BE2C (cell line): ENCODE results near the gene KAZN.

ENCODE experiments used
- DNase-seq: peaks from one replicate; pipeline ENCODE4 v3.0.0-alpha.2; 2020
- H3K27me3 ChIP-seq: fragments of 250-450 bp; sonication (Bioruptor Pico); 2 replicates; pipeline ENCODE4 v1.5.1; 2020; ENCODE audit warnings: mild to moderate bottlenecking
- H3K36me3 ChIP-seq: fragments of 250-450 bp; sonication (Bioruptor Pico); 2 replicates; pipeline ENCODE4 v1.5.1; 2020; ENCODE audit warnings: mild to moderate bottlenecking
- H3K4me1 ChIP-seq: fragments of 250-450 bp; sonication (Bioruptor Pico); 2 replicates; pipeline ENCODE4 v1.5.1; 2020
- H3K4me3 ChIP-seq: 2 replicates; pipeline ENCODE4 v1.5.1; 2011; ENCODE audit warnings: low read depth, low read length
- H3K9me3 ChIP-seq: fragments of 250-450 bp; sonication (Bioruptor Pico); 2 replicates; pipeline ENCODE4 v1.5.1; 2020
- CTCF ChIP-seq: IDR thresholded peaks from 2 replicates; pipeline ENCODE4 v1.5.1; 2012; ENCODE audit warnings: mild to moderate bottlenecking, low read depth, low read length

The KAZN gene

GRCh38 chr1:14724246-14724645 lies 125.8 kb downstream of the KAZN start:
- Histone ChIP-seq H3K9me3 (no peaks in the 10 kb centered on the region), H3K36me3 (no peaks in the 10 kb centered on the region), H3K4me3 (no peak overlapping the region), H3K4me1 (no peaks in the 10 kb centered on the region), H3K27me3 (no peaks in the 10 kb centered on the region)
- TF ChIP-seq CTCF, result no peak
- DNase-seq, result no peak

GRCh38 chr1:14724678-14725077 lies 126.2 kb downstream of the KAZN start:
- TF ChIP-seq CTCF, result no peak
- DNase-seq, result no peak
- H3K36me3 ChIP-seq, result no peaks in the 10 kb centered on the region
- H3K4me3 ChIP-seq, result no peak overlapping the region
- H3K4me1 ChIP-seq, result no peaks in the 10 kb centered on the region
- no peaks in the 10 kb centered on the region for H3K9me3 ChIP-seq
- no peaks in the 10 kb centered on the region for H3K27me3 ChIP-seq

- Histone ChIP-seq H3K9me3 (no peaks in the 10 kb centered on the region), H3K36me3 (no peaks in the 10 kb centered on the region), H3K4me3 (no peak overlapping the region), H3K27me3 (no peaks in the 10 kb centered on the region), H3K4me1 (no peaks in the 10 kb centered on the region)
- TF ChIP-seq CTCF, result no peak
- DNase-seq, result no peak
Observed at GRCh38 chr1:14725238-14725637, 126.8 kb downstream of the KAZN start.

GRCh38 chr1:14725695-14726094 lies 127.2 kb downstream of the KAZN start:
- Histone ChIP-seq H3K4me3 (no peak overlapping the region), H3K36me3 (no peaks in the 10 kb centered on the region), H3K9me3 (no peaks in the 10 kb centered on the region), H3K27me3 (no peaks in the 10 kb centered on the region), H3K4me1 (no peaks in the 10 kb centered on the region)
- TF ChIP-seq CTCF, result no peak
- no peak for DNase-seq

GRCh38 chr1:14726606-14727005 lies 128.1 kb downstream of the KAZN start:
- no peaks in the 10 kb centered on the region for H3K9me3 ChIP-seq
- no peaks in the 10 kb centered on the region for H3K27me3 ChIP-seq
- no peak overlapping the region for H3K4me3 ChIP-seq
- no peaks in the 10 kb centered on the region for H3K4me1 ChIP-seq
- no peak for DNase-seq
- TF ChIP-seq CTCF, result no peak
- no peaks in the 10 kb centered on the region for H3K36me3 ChIP-seq

- DNase-seq, result no peak
- Histone ChIP-seq H3K4me1 (no peaks in the 10 kb centered on the region), H3K36me3 (no peaks in the 10 kb centered on the region), H3K9me3 (no peaks in the 10 kb centered on the region), H3K27me3 (no peaks in the 10 kb centered on the region), H3K4me3 (no peak overlapping the region)
- no peak for TF ChIP-seq CTCF
Observed at GRCh38 chr1:14728516-14728915, 130.0 kb downstream of the KAZN start.
